ENCODE data around the gene KBTBD8. TPM values are rescaled to one million over a fixed set of nuclear protein-coding genes. Genes with fewer than 3 reads are reported as not detected.

Gene KBTBD8
- total and polyA plus RNA-seq, 2 of the 8 experiments (the other 6 are each of a cell fraction or from before 2014, with no cell fraction given), result 3.2 to 23.9 TPM

GRCh38 chr3:67016522-67017080 is 18.5 kb downstream of the KBTBD8 start:
- H4K20me1 ChIP-seq (replicated peaks in 1 of 2; ENCODE audit: control insufficient read depth in 1 of 2, insufficient read depth in 2 of 2, low read length in 2 of 2), result no peaks in the 10 kb centered on the region
- FAIRE-seq, result peak; percentile 19
- H3K79me1 ChIP-seq (ENCODE audit: low read depth, low read length), result no peaks in the 10 kb centered on the region
- H4K8ac ChIP-seq (ENCODE audit: extremely low read depth, insufficient read depth, low read length), result no peak overlapping the region
- no peaks in the 10 kb centered on the region for H3K27me3 ChIP-seq (replicated peaks in 1 of 4; ENCODE audit: control insufficient read depth in 3 of 4, extremely low read depth in 1 of 4, insufficient read depth in 3 of 4, low read length in 3 of 4)
- no peaks in the 10 kb centered on the region for H3K36me3 ChIP-seq (ENCODE audit: control insufficient read depth in 2 of 4, insufficient read depth in 4 of 4, low read length in 3 of 4)
- H3K4ac ChIP-seq (replicated peaks; ENCODE audit: insufficient read length, low read depth, low read length), result no peak overlapping the region
- no peak overlapping the region for H3K9ac ChIP-seq (replicated peaks in 1 of 4; ENCODE audit: extremely low read depth in 1 of 4, low read depth in 3 of 4, low read length in 3 of 4)
- no peaks in the 10 kb centered on the region for H3K9me3 ChIP-seq (ENCODE audit: insufficient read depth in 2 of 2, low read depth in 1 of 2, low read length in 1 of 2)
- H3K23me2 ChIP-seq (ENCODE audit: low read depth, low read length), result no peaks in the 10 kb centered on the region
- WGBS, 2 experiments (ENCODE audit: extremely low coverage in 1 of 2, insufficient coverage in 1 of 2, insufficient read length in 1 of 2, insufficient replicate concordance in 2 of 2, low coverage in 1 of 2, low lambda C conversion rate in 2 of 2, missing lambda C conversion rate in 1 of 2), result 80 to 100% methylated on average over 1 to 3 of the region's 3 CpGs
- no peaks in the 10 kb centered on the region for H3K79me2 ChIP-seq (ENCODE audit: control insufficient read depth in 1 of 2, insufficient read depth in 2 of 2, low read length in 2 of 2)
- H2BK5ac ChIP-seq (ENCODE audit: low read depth, low read length), result no peak overlapping the region
- no peak overlapping the region for H3K4me2 ChIP-seq (ENCODE audit: insufficient read depth in 1 of 2, low read depth in 2 of 2, low read length in 2 of 2)
- no peak overlapping the region for H3K27ac ChIP-seq (ENCODE audit: low read depth, low read length)
- H3K18ac ChIP-seq (ENCODE audit: extremely low read depth, low read length), result no peak overlapping the region
- no peak overlapping the region for H4K5ac ChIP-seq (ENCODE audit: insufficient read length, low read depth, low read length)
- ChIA-PET POLR2A (ENCODE audit: partially characterized antibody) (interaction anchor here (1.2 kb wide), 1 partner anchor 9 kb away, joined by 3 read pairs; no protein-coding TSS in a partner anchor), CTCF (ENCODE audit: partially characterized antibody) (interaction anchor here (0.7 to 1.8 kb wide), 2 partner anchors 10 to 78 kb away, joined by 3 to 4 read pairs; no protein-coding TSS in a partner anchor)
- no peak for DNase-seq (ENCODE audit: low read depth in 1 of 2, low spot score in 2 of 2)
- H2BK120ac ChIP-seq (replicated peaks; ENCODE audit: low read depth, low read length), result no peak overlapping the region
- H2BK12ac ChIP-seq (ENCODE audit: low read depth, low read length), result no peak overlapping the region
- no peak overlapping the region for H4K91ac ChIP-seq (replicated peaks; ENCODE audit: insufficient read length, low read length)
- no peak overlapping the region for H2AFZ ChIP-seq (ENCODE audit: low read length)
- peaks cover 0 to 4% (median under 1%) of the 10 kb centered on the region in 4 experiments; a peak in 3 of 7 replicates for H3K4me1 ChIP-seq (replicated peaks in 1 of 4; ENCODE audit: control insufficient read depth in 3 of 4, insufficient read depth in 4 of 4, low read length in 3 of 4)
- TF ChIP-seq CREB1 (IDR thresholded peaks at IDR 0.05) (no peak), CBX8 (IDR thresholded peaks at IDR 0.05; ENCODE audit: borderline replicate concordance, low read depth, low read length) (no peak), FOSL1 (IDR thresholded peaks at IDR 0.05; ENCODE audit: insufficient read depth, low read depth, low read length) (no peak), EZH2 (IDR thresholded peaks at IDR 0.05; ENCODE audit: low read depth, low read length, severe bottlenecking) (no peak), CTBP2 (IDR thresholded peaks at IDR 0.05; ENCODE audit: borderline replicate concordance, insufficient read depth, insufficient read length, low read length) (no peak), SIX5 (IDR thresholded peaks at IDR 0.05; ENCODE audit: low read depth, low read length) (no peak), TAF7 (optimal IDR thresholded peaks at IDR 0.05; ENCODE audit: borderline replicate concordance, low read depth, low read length) (no peak), KDM1A (IDR thresholded peaks at IDR 0.05; ENCODE audit: borderline replicate concordance, low read length) (no peak), SRF (IDR thresholded peaks at IDR 0.05; ENCODE audit: low read depth, low read length) (no peak), RFX5 (IDR thresholded peaks at IDR 0.05; ENCODE audit: borderline replicate concordance, low read depth, low read length) (no peak), SIRT6 (IDR thresholded peaks at IDR 0.05; ENCODE audit: low read length) (no peak)
- TF ChIP-seq, protein P1, sequence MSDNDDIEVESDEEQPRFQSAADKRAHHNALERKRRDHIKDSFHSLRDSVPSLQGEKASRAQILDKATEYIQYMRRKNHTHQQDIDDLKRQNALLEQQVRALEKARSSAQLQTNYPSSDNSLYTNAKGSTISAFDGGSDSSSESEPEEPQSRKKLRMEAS (IDR thresholded peaks at IDR 0.05), result no peak
- H3K23ac ChIP-seq (ENCODE audit: insufficient read length), result no peak overlapping the region
- no peak overlapping the region for H3K14ac ChIP-seq (ENCODE audit: insufficient read length)
- H3K4me3 ChIP-seq (ENCODE audit: extremely low read depth in 1 of 4, insufficient read depth in 2 of 4, low read depth in 3 of 4, low read length in 4 of 4), result no peak overlapping the region
- H2BK20ac ChIP-seq (ENCODE audit: low read length), result no peak overlapping the region
- no peak overlapping the region for H3K56ac ChIP-seq (replicated peaks; ENCODE audit: insufficient read length, low read depth, low read length)
- H2AK5ac ChIP-seq (ENCODE audit: low read depth, low read length), result no peak overlapping the region; the same call in 1 of the 2 replicates
- no peak overlapping the region for H2BK15ac ChIP-seq (ENCODE audit: low read length)
